ENCODE measurements around the gene AHCYL2.

DNA sequence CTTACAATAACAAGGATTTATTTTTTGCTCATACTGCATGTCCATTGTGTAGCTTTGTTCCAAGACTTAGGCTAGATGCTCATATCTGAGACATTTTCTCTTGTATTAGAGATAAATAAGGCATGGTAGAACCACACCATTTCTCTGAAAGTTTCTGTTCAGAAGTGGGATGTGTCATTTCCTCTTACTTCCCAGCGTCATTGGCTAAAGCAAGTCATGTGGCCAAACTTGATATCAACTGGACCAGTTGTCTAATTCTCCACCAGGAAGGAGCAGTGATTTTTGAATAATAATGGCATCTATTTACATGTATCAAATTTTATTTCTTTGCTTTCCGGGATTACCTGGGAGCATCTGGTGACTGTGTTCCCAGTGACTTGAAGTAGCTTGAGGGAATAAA, 38.3 kb downstream of the AHCYL2 start:
- TF ChIP-seq FOXM1 (IDR thresholded peaks at IDR 0.05; ENCODE audit: borderline replicate concordance) (no peak), SUZ12 (IDR thresholded peaks at IDR 0.05) (no peak)

Data from HEK293T (cell line).